Panc1 (cell line): Measurements from ENCODE around the gene VEGFA.

ENCODE experiments used
- CTCF ChIP-seq: fragments of 450-650 bp; IDR thresholded peaks from 2 replicates; pipeline ENCODE4 v1.5.1; 2017; ENCODE audit warnings: mild to moderate bottlenecking
- POLR2AphosphoS5 ChIP-seq: IDR thresholded peaks from 2 replicates; pipeline ENCODE4 v1.6.1; 2012; ENCODE audit warnings: mild to moderate bottlenecking, low read depth, low read length, moderate library complexity
- REST ChIP-seq, 2 experiments: IDR thresholded peaks; 2 replicates each; pipeline ENCODE4 v1.6.1; 2011 to 2012; ENCODE audit warnings: low read depth in 2 of 2, control low read depth in 1 of 2, low read length in 1 of 2, mild to moderate bottlenecking in 1 of 2, moderate library complexity in 1 of 2; ENCODE audit not compliant: insufficient read depth in 1 of 2
- SIN3A ChIP-seq: IDR thresholded peaks from 2 replicates; pipeline ENCODE4 v1.6.1; 2012; ENCODE audit warnings: low read depth, mild to moderate bottlenecking, low read length, moderate library complexity, borderline replicate concordance; ENCODE audit not compliant: insufficient read depth
- TCF7L2 ChIP-seq: IDR thresholded peaks from 2 replicates; pipeline ENCODE4 v1.6.1; 2011; ENCODE audit warnings: mild to moderate bottlenecking, low read depth, low read length, inconsistent platforms

GRCh38 chr6:43760210-43761168 lies 9.5 kb upstream of the VEGFA start:
- TF ChIP-seq CTCF: no peak
- no peak for TF ChIP-seq POLR2AphosphoS5
- TF ChIP-seq TCF7L2: no peak
- TF ChIP-seq SIN3A: no peak
- no peak for TF ChIP-seq REST (IDR thresholded peaks at IDR 0.05; ENCODE audit: insufficient read depth in 1 of 2, low read depth in 2 of 2, low read length in 1 of 2)
